Tongue (tissue), 2 donors: Measurements from ENCODE around the gene SLC15A4. TPM values are rescaled to one million over a fixed set of nuclear protein-coding genes. Genes with fewer than 3 reads are reported as not detected.

ENCODE experiments used
- DNase-seq: peaks from one replicate; pipeline ENCODE4 v3.0.0-alpha.2; 2015
- total RNA-seq: library from RNA; depleted of rRNA; stranded (reverse); fragments of >200 nt; gene quantifications from one replicate; pipeline ENCODE4 v1.2.3, GENCODE V29; 2014

Gene SLC15A4
- total RNA-seq, 1 donor from 2014 or later = 72.7 TPM

GRCh38 chr12:128792881-128793280 is 30.9 kb downstream of the SLC15A4 start:
- no peak for DNase-seq

DNA sequence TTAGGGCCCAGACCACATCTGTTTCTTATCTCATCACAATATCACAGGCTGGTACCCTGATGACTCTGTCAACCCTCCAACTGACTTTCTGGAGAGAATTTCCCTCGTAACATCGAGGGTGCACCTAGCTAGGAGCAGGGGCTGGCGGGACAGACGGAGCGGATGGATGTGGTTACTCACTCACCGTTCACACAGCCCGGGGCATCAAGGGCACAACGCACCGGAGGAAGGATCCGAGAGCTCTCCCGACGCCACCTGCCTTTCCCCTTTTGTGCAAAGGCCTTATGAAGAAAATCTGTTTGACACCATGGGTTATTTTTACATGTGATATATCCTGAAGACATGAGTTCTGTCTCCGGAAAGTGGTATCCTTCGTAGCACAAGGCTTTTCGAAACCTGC is 31.4 kb downstream of the SLC15A4 start:
- no peak for DNase-seq

- no peak for DNase-seq
Measured at GRCh38 chr12:128791395-128792322, 32.1 kb downstream of the SLC15A4 start.

- no peak for DNase-seq
Measured at GRCh38 chr12:128790653-128791373, 32.9 kb downstream of the SLC15A4 start.

DNA sequence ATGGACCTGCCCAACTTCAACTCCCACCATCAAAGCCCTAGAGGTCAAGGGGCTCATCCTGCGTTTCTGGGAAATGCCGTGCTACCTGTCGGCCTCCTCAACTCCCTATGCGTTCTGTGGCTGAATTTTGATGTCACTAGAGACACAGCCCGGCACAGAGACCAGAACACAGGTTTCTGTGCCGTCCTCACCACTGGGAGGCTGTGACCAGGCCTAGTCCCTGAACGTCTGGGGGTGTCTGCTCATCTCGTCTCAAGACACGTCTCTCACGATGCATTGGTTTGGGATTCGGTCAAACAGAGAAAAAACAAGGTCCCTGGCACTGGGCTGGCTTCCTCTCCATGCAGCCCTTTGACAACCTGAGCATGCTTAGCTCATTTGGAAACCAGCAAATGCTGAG is 33.5 kb downstream of the SLC15A4 start:
- no peak for DNase-seq

DNA sequence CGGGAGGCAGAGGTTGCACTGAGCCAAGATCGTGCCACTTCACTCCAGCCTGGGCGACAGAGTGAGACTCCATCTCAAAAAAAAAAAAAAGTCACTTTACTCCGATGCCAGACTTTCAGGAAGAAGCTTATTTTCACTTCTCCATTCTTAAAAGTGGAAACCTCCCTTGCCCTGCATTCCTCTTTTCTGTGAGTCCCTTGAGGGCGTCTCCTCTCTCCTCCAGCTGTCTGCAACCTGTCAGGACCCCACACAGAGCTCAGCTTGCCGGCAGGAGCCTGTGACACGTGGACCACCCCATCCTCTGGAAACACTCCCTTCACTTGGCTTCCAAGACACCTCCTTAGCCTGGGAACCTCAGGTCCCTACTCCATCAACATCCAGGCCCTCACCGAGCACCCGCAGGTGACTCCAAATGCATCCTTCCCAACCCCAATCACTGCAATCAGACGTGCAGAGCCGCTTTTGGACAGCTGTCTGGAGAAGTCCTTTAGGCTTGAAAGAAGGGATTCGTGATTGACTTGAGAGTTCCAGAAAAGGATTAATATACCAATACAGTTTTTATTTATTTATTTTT is 34.3 kb downstream of the SLC15A4 start:
- peak; percentile 9 for DNase-seq

GRCh38 chr12:128787827-128788226 is 35.9 kb downstream of the SLC15A4 start:
- DNase-seq = no peak

GRCh38 chr12:128786741-128787391 is 36.9 kb downstream of the SLC15A4 start:
- no peak for DNase-seq

DNA sequence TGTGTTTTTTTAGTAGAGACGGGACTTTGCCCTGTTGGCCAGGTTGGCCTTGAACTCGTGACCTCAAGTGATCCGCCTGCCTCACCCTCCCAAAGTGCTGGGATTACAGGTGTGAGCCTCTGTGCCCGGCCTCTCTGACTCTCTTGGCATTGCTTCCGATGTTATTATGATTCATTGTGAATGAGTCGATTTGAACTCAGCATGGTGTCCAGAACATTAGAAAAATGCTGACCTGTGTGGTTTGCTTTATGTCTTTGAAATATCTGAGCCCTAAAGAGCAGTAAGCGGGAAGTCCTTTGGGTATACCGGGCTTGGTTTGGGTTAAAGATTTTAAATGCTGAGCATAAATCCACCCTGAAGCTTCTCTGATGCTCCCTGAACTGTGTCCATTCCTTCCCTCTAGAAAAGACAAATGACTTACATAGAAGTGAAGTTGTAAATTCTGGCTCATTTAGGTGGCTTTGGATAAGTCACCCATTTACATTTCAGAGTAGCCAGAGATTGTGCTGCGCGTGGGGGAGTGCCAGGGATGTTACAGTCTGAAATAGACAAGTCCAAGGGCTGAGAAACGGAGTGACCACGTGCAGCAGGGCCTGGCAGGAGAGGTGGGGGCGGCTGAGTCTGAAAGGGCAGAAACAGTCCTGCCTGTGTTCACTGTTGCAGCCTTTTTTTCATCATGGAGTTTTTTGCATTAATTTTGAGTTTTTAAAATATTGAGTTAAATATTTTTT is 39.6 kb downstream of the SLC15A4 start:
- no peak for DNase-seq

DNA sequence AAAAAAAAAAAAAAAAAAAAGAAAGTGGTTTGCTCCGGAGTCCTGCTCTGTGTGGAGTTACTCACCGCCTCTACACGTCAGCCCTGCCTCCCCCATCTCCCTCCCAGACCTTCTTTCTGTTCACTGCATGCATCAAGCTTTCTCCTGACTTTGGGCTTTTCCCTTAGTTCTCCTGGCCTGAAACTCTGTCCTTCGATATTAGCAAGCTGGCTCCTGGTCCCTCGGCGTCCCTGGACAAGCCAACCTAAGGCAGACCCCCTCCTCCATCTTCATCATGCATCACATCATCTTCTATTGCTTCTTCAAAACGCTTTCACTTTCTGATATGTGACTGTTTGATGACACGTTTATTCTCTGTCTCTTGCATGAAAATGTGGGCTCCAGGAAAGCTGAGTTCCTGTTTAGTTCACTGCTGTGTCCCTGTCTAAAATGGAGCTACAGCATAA is 40.6 kb downstream of the SLC15A4 start:
- no peak for DNase-seq

GRCh38 chr12:128779901-128780300 is 43.9 kb downstream of the SLC15A4 start:
- no peak for DNase-seq

DNA sequence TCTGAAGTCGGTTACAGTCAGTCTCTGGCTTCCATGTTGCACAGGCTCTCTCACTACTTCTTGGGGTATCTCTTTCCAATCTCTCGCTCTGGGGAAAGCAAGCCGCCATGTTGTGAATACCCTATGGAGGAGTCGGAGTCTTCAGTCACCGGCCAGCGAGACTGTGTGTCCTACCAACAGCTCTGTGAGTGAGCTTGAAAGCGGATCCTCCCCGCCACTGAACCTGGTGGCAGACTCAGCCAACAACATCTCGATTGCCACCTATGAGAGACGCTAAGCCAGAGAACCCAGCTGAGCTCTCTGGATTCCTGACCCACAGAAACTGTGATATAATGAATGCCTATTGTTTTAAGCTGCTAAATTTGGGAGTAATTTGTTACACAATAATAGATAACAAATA is 51.5 kb downstream of the SLC15A4 start:
- DNase-seq = no peak

- no peak for DNase-seq
Measured at GRCh38 chr12:128771681-128772080, 52.1 kb downstream of the SLC15A4 start.

DNA sequence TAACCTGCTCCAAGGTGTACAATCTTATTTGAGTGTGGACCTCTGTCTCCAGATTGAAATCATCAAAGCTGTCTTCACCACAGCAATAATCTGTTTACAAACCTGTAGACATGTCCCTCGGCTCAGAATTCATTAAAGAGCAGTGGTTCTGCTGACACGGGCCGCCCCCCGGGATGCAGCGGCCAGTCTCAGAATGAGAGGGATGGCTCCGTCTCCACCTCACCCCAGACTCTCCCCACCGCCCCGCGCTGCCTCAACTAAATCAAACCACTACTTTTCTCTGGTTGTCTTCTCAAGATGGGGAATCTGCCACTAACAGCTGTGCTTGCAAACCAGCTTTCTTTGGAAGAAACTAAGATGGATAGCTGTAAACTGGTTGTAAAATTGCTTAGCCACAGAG is 56.2 kb downstream of the SLC15A4 start:
- DNase-seq = no peak

- no peak for DNase-seq
Measured at GRCh38 chr12:128766738-128767501, 56.8 kb downstream of the SLC15A4 start.

- DNase-seq = no peak
Measured at GRCh38 chr12:128763395-128763794, 60.4 kb downstream of the SLC15A4 start.

DNA sequence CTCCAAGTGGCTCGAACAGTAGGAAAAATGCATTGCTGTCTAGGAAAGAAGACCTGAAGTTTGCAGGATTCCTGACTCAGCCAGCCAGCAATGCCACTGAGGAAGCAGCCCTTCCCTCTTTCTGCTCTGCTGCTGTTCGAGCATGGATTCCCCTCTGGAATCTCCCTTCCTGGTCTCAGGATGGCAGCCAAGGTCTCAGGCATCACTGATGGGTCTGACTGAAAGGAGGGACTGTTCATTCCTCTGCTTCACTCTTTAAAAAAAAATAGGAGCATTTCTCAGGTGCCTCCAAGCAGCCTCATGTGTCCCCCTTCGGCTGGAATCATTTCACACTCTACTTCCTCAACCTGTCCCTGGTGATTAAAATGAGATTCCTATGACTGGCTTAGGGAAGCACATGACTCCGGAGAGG is 62.4 kb downstream of the SLC15A4 start:
- no peak for DNase-seq

DNA sequence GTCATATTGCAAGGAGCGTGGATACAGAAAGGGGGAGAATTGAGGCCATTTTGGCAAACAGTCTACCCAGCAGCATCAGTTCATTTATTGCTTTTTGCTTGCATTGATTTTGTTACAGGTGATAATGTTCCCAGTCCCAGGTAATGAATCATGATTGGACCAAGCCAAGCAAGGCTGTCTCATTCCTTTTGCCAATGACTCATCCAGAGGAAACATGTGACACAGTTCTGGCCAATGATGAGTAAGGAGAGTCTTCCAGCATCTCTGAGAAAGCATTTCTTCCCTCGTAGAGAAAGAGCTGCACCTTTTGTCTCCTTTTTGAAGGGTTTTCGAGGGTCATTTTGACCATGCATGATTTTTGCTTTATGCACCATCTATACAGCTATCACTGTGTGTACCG is 68.2 kb downstream of the SLC15A4 start:
- no peak for DNase-seq

- no peak for DNase-seq
Measured at GRCh38 chr12:128754275-128754674, 69.5 kb downstream of the SLC15A4 start.

DNA sequence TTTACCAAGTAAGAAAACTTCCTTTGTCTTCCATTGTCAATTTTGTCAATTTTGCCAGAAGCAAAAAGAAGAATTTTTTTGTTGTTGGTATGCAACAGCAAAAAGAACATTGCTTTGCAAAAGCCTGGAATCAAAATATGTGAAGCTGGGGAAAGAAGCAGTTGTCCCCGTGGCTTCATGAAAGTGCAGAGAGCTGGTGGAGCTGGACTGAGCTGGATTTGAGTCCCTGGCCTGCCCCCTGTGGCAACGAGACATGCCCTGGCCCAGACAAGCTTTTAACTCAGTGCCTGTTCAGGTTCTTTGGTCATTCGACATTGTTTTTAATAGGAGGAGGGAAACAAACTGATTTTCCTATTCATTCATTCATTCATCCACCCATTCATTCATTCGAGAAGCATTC is 70.3 kb downstream of the SLC15A4 start:
- no peak for DNase-seq

DNA sequence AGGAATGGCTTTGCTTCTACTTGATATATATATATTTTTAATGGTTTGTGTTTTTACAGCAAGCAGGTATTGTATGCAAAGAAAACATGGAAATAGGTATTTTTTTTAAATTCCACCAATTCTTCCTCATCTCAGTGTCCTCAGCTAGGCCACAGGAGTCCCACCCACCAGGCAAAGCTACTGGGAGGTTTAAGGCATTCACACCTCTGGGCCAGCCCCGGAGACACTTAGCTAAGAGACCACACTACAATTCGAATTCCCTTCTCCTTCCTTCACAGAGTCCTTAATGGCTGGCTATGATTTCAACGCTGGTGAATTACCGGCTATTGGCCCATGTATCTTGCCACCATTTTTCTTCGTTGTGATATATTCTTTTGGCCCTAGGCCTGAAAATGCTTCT is 71.4 kb downstream of the SLC15A4 start:
- DNase-seq = no peak
